HG02973 (cell line): Measurements from ENCODE around the gene RHBDD3.
A peak's percentile ranks its signal among the peaks of the same experiment; 100 is the strongest.

Experiments used
- ATAC-seq: cut with Tn5 transposase; IDR thresholded peaks from one replicate; pipeline ENCODE4 v1.9.1; 2021; ENCODE audit warnings: moderate library complexity; ENCODE audit not compliant: unreplicated experiment

Gene RHBDD3

GRCh38 chr22:29267858-29268510 lies at the start of gene RHBDD3, which contains the start of gene EWSR1:
Gene RHBDD3, minus strand, starts transcription at chr22:29267981. Its CDS starts 2,355 bp downstream, at chr22:29265626.
Gene EWSR1, plus strand, starts transcription at chr22:29268268. Its CDS starts 69 bp downstream, at chr22:29268337.
- peak; percentile 65 for ATAC-seq

- ATAC-seq, result no peak
Measured at GRCh38 chr22:29316141-29316828, 48.5 kb upstream of the RHBDD3 start.

GRCh38 chr22:29315286-29316140 lies 47.7 kb upstream of the RHBDD3 start, which contains the start of gene RASL10A:
Gene RASL10A, minus strand, starts transcription at chr22:29315697. Its CDS starts 451 bp downstream, at chr22:29315246.
- no peak for ATAC-seq

- no peak for ATAC-seq
Measured at GRCh38 chr22:29314537-29315285, 46.9 kb upstream of the RHBDD3 start.

- no peak for ATAC-seq
Measured at GRCh38 chr22:29313576-29314466, 46.0 kb upstream of the RHBDD3 start.

GRCh38 chr22:29313126-29313575 lies 45.4 kb upstream of the RHBDD3 start:
- ATAC-seq, result no peak

- ATAC-seq, result no peak
Measured at GRCh38 chr22:29312218-29313125, 44.7 kb upstream of the RHBDD3 start.

- no peak for ATAC-seq
Measured at GRCh38 chr22:29311464-29312217, 43.9 kb upstream of the RHBDD3 start.

- no peak for ATAC-seq
Measured at GRCh38 chr22:29310863-29311339, 43.1 kb upstream of the RHBDD3 start.

- ATAC-seq, result no peak
Measured at GRCh38 chr22:29310065-29310862, 42.5 kb upstream of the RHBDD3 start.

GRCh38 chr22:29309332-29310064 lies 41.7 kb upstream of the RHBDD3 start:
- ATAC-seq, result no peak

- no peak for ATAC-seq
Measured at GRCh38 chr22:29308791-29309262, 41.0 kb upstream of the RHBDD3 start.

GRCh38 chr22:29308148-29308790 lies 40.5 kb upstream of the RHBDD3 start:
- ATAC-seq, result no peak

GRCh38 chr22:29307596-29308147 lies 39.9 kb upstream of the RHBDD3 start:
- ATAC-seq, result no peak
